ENCODE measurements around the gene THADA.

GRCh38 chr2:43636621-43637020, 40.8 kb upstream of the THADA start:
- TF ChIP-seq POLR2A (IDR thresholded peaks at IDR 0.05), result no peak
- no peak for TF ChIP-seq POLR2AphosphoS5 (IDR thresholded peaks at IDR 0.05)
- no peak for TF ChIP-seq CTCF (IDR thresholded peaks at IDR 0.05)

Measured in suprapubic skin (tissue), 4 donors.